ENCODE data around the gene FAF1.

GRCh38 chr1:51000160-51000559 lies 40.1 kb upstream of the FAF1 start:
- no peak for TF ChIP-seq CTCF (IDR thresholded peaks at IDR 0.05; ENCODE audit: low read depth, low read length, poor library complexity, severe bottlenecking)
- no peak for TF ChIP-seq EZH2phosphoT487 (IDR thresholded peaks at IDR 0.05; ENCODE audit: borderline replicate concordance, low read length)

Data from DOHH2 (cell line).